HepG2 (cell line): ENCODE data around the gene ZMPSTE24. TPM values are rescaled to one million over a fixed set of nuclear protein-coding genes. Genes with fewer than 3 reads are reported as not detected.

Experiments
- AFF4 ChIP-seq: sonication (generic); formaldehyde crosslinking; IDR thresholded peaks from 2 replicates; pipeline ENCODE4 v1.4.0; 2020; ENCODE audit warnings: missing genetic modification reagents
- CENPT ChIP-seq: sonication (generic); formaldehyde crosslinking; IDR thresholded peaks from 2 replicates; pipeline ENCODE4 v1.8.0; 2022; ENCODE audit warnings: low read depth, mild to moderate bottlenecking, moderate library complexity, missing genetic modification reagents
- CERS6 ChIP-seq: sonication (generic); formaldehyde crosslinking; IDR thresholded peaks from 2 replicates; pipeline ENCODE4 v1.5.0; 2020; ENCODE audit warnings: missing genetic modification reagents
- CREB3 ChIP-seq: sonication (generic); formaldehyde crosslinking; IDR thresholded peaks from 2 replicates; pipeline ENCODE4 v1.5.0; 2020; ENCODE audit warnings: missing genetic modification reagents
- DMAP1 ChIP-seq: IDR thresholded peaks from 2 replicates; pipeline ENCODE4 v1.6.1; 2016
- IKZF1 ChIP-seq: fragments of 450-650 bp; IDR thresholded peaks from 2 replicates; pipeline ENCODE4 v1.7.1; 2016
- MTA3 ChIP-seq: sonication (generic); formaldehyde crosslinking; IDR thresholded peaks from 2 replicates; pipeline ENCODE4 v1.4.0; 2020; ENCODE audit warnings: missing genetic modification reagents
- SRF ChIP-seq: IDR thresholded peaks from 2 replicates; pipeline ENCODE4 v1.6.1; 2011; ENCODE audit warnings: mild to moderate bottlenecking, low read depth, low read length, moderate library complexity
- SRSF9 ChIP-seq: fragments of 200-400 bp; formaldehyde crosslinking; IDR thresholded peaks from 2 replicates; pipeline ENCODE4 v1.6.1; 2018; ENCODE audit warnings: borderline replicate concordance, mild to moderate bottlenecking, low read depth, low read length; ENCODE audit not compliant: insufficient read depth, poor library complexity, severe bottlenecking
- TAF1 ChIP-seq: sonication (generic); formaldehyde crosslinking; IDR thresholded peaks from 2 replicates; pipeline ENCODE4 v1.4.0; 2020; ENCODE audit warnings: missing genetic modification reagents
- TBL1XR1 ChIP-seq: fragments of 150-350 bp; IDR thresholded peaks from 2 replicates; pipeline ENCODE4 v1.6.1; 2014; ENCODE audit warnings: borderline replicate concordance, low read length; ENCODE audit not compliant: partially characterized antibody
- ZNF10 ChIP-seq: sonication (generic); formaldehyde crosslinking; IDR thresholded peaks from 2 replicates; pipeline ENCODE4 v1.4.0; 2020; ENCODE audit warnings: mild to moderate bottlenecking, low read depth, missing genetic modification reagents, borderline replicate concordance
- ZNF138 ChIP-seq: sonication (generic); formaldehyde crosslinking; IDR thresholded peaks from 2 replicates; pipeline ENCODE4 v1.5.0; 2020; ENCODE audit warnings: mild to moderate bottlenecking, low read depth, missing genetic modification reagents
- ZNF180 ChIP-seq: sonication (generic); formaldehyde crosslinking; IDR thresholded peaks from 2 replicates; pipeline ENCODE4 v1.4.0; 2020; ENCODE audit warnings: low read depth, missing genetic modification reagents, borderline replicate concordance
- ZNF263 ChIP-seq: sonication (generic); formaldehyde crosslinking; IDR thresholded peaks from 2 replicates; pipeline ENCODE4 v1.4.0; 2020; ENCODE audit warnings: missing genetic modification reagents
- ZNF510 ChIP-seq: sonication (generic); formaldehyde crosslinking; IDR thresholded peaks from 2 replicates; pipeline ENCODE4 v1.4.0; 2020; ENCODE audit warnings: low read depth, mild to moderate bottlenecking, missing genetic modification reagents
- ZNF83 ChIP-seq: sonication (generic); formaldehyde crosslinking; IDR thresholded peaks from 2 replicates; pipeline ENCODE4 v1.4.0; 2020; ENCODE audit warnings: missing genetic modification reagents, mild to moderate bottlenecking, borderline replicate concordance
- ZNF878 ChIP-seq: sonication (generic); formaldehyde crosslinking; IDR thresholded peaks from 2 replicates; pipeline ENCODE4 v1.8.1; 2023; ENCODE audit warnings: mild to moderate bottlenecking, missing genetic modification reagents, moderate library complexity
- polyA plus RNA-seq, 8 experiments: library from polyadenylated mRNA; depleted of rRNA in 3 of 8; stranded (reverse) in 7 of 8; unstranded in 1 of 8; fragments of >200 nt; fragmentation: Illumina TruSeq in 4 of 8; extraction: Trizol in 4 of 8; gene quantifications; 2 replicates each; pipeline versions ENCODE4 v1.2.1 to v1.2.3, GENCODE V29; 2011 to 2016; ENCODE audit warnings: low read depth in 4 of 8, missing spikeins in 1 of 8, mixed read lengths in 1 of 8; ENCODE audit not compliant: insufficient read depth in 1 of 8
- total RNA-seq, 5 experiments: library from RNA; depleted of rRNA; stranded (reverse); fragments of >200 nt; fragmentation: Illumina TruSeq; extraction: Trizol; gene quantifications; 2 replicates each; pipeline ENCODE4 v1.2.3, GENCODE V29; 2016; ENCODE audit warnings: low read depth in 1 of 5
- TF ChIP-seq, protein P1 (sequence below): sonication (generic); formaldehyde crosslinking; IDR thresholded peaks from 2 replicates; pipeline ENCODE4 v1.5.1; 2020; ENCODE audit warnings: missing genetic modification reagents, mild to moderate bottlenecking, borderline replicate concordance
- TF ChIP-seq, protein P2 (sequence below): IDR thresholded peaks from 2 replicates; pipeline ENCODE4 v1.4.0; 2020; ENCODE audit warnings: mild to moderate bottlenecking, missing genetic modification reagents

ZMPSTE24 gene
- total and polyA plus RNA-seq, 2 of the 13 experiments (the other 11 are each of a cell fraction or from before 2014, with no cell fraction given), result 13.6 to 60.2 TPM

DNA sequence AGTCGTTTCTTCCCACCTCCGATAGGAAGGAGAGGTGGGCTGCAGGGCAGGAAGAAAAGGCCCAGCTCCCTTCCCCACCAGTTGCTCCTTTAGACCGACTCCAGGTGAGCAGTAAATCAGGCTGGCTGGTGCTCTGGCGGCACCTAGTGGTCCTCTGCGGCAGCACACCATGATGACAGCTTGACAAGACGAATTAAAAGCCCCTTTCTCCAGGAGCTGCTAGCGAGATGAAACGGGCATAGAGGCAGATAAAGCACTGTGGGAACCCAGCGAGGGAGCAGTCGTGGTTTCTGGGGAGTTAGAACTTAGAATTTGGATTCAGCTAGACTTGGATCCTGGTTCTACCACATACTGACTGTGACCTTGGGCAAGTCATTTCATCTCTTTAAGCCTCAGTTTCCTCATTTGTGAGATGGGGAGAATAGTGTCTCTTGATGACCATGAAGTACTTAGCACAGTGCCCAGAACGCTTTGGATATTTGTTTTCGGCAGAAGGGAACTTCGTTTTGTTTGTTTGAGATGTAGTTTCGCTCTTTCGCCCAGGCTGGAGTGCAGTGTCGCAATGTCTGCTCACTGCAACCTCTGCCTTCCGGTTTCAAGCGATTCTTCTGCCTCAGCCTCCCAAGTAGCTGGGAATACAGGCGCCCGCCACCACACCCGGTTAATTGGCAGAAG, 80.8 kb downstream of the ZMPSTE24 start (continued):
- TF ChIP-seq, protein P1, sequence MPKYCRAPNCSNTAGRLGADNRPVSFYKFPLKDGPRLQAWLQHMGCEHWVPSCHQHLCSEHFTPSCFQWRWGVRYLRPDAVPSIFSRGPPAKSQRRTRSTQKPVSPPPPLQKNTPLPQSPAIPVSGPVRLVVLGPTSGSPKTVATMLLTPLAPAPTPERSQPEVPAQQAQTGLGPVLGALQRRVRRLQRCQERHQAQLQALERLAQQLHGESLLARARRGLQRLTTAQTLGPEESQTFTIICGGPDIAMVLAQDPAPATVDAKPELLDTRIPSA, result no peak
- no peak for TF ChIP-seq ZNF10
- 0 out of 2 replicates have a peak, but pooled peaks have one; percentile 40 for TF ChIP-seq ZNF263 (CRISPR knock-in tag)
- TF ChIP-seq ZNF83 (CRISPR knock-in tag), result no peak
- TF ChIP-seq AFF4 (CRISPR knock-in tag), result no peak
- no peak for TF ChIP-seq CERS6 (CRISPR knock-in tag)
- no peak for TF ChIP-seq CREB3 (CRISPR knock-in tag)
- no peak for TF ChIP-seq ZNF180 (CRISPR knock-in tag)
- no peak for TF ChIP-seq ZNF510 (CRISPR knock-in tag)
- TF ChIP-seq CENPT (CRISPR knock-in tag), result no peak
- TF ChIP-seq SRF, result no peak
- no peak for TF ChIP-seq DMAP1 (CRISPR knock-in tag)
- no peak for TF ChIP-seq IKZF1
- TF ChIP-seq TAF1 (CRISPR knock-in tag), result no peak
- TF ChIP-seq, protein P2, sequence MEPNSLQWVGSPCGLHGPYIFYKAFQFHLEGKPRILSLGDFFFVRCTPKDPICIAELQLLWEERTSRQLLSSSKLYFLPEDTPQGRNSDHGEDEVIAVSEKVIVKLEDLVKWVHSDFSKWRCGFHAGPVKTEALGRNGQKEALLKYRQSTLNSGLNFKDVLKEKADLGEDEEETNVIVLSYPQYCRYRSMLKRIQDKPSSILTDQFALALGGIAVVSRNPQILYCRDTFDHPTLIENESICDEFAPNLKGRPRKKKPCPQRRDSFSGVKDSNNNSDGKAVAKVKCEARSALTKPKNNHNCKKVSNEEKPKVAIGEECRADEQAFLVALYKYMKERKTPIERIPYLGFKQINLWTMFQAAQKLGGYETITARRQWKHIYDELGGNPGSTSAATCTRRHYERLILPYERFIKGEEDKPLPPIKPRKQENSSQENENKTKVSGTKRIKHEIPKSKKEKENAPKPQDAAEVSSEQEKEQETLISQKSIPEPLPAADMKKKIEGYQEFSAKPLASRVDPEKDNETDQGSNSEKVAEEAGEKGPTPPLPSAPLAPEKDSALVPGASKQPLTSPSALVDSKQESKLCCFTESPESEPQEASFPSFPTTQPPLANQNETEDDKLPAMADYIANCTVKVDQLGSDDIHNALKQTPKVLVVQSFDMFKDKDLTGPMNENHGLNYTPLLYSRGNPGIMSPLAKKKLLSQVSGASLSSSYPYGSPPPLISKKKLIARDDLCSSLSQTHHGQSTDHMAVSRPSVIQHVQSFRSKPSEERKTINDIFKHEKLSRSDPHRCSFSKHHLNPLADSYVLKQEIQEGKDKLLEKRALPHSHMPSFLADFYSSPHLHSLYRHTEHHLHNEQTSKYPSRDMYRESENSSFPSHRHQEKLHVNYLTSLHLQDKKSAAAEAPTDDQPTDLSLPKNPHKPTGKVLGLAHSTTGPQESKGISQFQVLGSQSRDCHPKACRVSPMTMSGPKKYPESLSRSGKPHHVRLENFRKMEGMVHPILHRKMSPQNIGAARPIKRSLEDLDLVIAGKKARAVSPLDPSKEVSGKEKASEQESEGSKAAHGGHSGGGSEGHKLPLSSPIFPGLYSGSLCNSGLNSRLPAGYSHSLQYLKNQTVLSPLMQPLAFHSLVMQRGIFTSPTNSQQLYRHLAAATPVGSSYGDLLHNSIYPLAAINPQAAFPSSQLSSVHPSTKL (CRISPR knock-in tag), result peak; percentile 4; the same call in 1 of the 2 replicates
- no peak for TF ChIP-seq ZNF878 (CRISPR knock-in tag)
- no peak for TF ChIP-seq MTA3 (CRISPR knock-in tag)
- no peak for TF ChIP-seq SRSF9
- TF ChIP-seq TBL1XR1, result no peak
- TF ChIP-seq ZNF138 (CRISPR knock-in tag), result no peak
